HG02759 (cell line): Measurements from ENCODE around the gene PLXNA4.

ENCODE experiments used
- ATAC-seq: cut with Tn5 transposase; IDR thresholded peaks from one replicate; pipeline ENCODE4 v1.9.1; 2021; ENCODE audit warnings: mild to moderate bottlenecking, moderate library complexity; ENCODE audit not compliant: unreplicated experiment

The PLXNA4 gene

DNA sequence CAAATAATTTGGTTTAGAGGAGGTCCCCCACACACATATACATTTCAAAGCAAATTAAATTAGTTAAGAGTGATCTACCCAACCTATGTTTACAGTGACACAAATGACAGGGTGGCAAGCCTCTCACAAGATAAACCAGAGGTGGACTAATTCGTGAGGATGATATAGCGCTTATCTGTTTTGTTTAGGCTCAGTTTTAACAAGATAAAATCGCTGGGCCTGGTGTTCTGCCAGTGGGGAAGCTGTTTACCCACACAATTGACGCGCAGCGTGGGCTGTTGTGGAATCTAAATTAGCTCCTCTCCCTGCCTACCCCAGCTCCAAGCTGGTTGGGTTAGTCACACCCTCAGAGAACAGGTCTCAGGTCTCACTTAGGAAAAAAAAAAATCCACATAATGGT lies 16.7 kb upstream of the PLXNA4 start:
- no peak for ATAC-seq

DNA sequence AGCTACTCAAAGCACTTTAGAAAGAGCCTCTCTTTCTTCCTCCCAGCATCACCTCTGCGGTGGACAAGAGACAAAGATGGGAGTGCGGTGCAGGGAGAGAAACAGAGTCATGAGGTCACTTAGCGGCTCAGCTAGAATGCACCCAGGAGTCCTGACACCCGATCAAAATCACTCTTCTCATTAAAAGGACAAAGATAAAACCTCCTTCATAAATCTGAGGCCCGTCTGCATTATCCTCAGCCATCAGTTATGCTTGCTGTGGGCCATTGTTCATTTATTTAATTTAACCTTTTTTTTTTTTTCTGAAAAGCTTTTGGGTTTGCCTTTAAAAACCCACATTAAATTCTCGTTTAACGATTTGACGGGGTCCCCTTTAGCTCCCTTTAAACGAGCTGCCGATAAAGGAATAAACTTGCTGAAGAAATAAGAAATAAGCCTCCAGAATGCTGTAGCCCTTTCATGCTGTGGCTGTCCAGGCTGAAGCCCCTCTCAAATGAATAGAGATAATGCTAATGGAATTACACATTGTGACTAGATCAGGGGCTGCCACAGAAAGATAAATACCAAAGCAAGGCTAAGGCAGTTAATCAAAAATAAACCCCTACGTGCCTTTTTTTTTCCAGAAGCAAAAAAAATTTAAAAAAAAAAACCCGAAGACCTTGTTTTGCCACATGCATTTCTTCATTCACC lies 16.1 kb upstream of the PLXNA4 start:
- no peak for ATAC-seq

DNA sequence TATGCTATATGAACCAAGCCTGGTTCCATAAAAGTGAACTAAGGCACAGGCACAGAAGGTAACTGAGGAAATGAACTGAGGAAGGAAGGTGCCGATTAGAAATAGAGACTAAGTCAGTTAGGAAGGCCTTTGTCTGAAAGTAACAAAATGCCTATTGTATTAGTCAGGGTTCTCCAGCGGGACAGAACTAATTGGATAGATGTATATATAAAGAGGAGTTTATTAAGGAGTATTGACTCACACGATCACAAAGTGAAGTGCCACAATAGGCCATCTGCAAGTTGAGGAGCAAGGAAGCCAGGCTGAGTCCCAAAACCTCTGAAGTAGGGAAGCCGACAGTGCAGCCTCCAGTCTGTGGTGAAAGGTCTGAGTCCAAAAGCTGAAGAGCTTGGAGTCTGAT lies 13.9 kb upstream of the PLXNA4 start:
- ATAC-seq = no peak

DNA sequence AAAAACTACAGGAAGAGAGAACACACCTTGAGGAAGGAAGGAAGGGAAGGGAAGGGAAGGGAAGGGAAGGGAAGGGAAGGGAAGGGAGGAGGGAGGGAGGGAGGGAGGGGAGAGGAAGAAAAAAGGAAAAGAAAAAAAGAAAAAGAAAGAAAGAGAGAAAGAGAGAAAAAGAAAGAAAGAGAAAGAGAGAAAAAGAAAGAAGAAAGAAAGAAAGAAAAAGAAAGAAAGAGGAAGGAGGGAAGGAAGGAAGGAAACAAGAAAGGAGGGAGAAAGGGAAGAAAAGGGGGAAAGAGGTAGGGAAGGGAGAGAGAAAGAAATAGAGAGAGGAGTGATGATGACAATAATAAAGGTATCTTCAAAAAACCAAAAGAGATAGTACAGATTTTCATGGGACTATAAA lies 12.3 kb upstream of the PLXNA4 start:
- no peak for ATAC-seq

DNA sequence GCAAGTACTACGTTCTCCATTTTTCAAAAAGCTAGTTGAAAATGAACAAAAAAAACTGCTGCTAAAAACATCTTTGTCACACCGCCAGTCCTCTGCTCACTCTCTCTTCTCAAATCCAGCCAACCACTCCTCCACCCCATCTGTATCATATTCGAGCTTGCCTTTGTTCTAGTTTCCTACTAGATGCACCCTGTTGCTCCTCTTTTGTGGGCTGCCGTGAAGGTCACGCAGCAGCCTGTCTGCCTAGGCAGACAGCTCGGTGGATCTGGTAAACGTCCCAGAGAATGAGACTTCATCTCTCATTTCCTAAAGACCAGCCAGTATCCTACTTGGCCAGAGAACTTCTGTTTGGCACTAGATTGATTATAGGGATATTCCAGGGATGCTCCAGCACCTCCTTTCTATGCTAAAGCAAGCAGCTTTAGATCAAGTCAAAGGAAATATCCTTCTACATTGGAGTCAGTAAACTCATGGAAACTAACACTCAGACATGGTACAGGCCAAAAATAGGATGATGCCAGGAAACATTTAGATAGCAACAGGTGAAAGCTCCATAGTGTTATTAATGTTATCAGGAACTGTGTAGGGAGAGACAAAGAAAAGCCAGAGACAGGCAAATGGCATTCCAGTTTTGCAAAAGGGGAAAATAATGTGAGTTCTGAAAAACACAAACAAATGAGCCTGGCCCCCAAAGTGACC lies 8.7 kb upstream of the PLXNA4 start:
- no peak for ATAC-seq

DNA sequence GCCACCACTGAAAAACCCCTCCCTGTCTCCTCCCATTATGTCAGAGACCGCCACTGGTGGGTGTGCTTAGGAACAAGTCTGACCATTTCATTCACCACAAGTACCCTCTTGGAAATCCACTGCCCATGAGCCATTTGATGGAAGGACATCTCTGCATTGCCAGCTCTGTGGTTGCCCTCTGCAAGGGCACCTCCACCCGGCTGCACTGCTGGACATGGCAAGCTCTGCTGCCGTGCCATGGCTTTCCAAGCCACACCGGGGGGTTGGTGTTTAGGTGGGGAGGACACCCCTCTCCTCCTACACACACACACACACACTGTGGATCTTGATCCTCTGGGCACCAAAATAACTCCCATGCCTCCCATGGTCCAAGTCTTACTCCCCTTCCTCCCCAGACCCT lies 5.2 kb upstream of the PLXNA4 start:
- no peak for ATAC-seq

DNA sequence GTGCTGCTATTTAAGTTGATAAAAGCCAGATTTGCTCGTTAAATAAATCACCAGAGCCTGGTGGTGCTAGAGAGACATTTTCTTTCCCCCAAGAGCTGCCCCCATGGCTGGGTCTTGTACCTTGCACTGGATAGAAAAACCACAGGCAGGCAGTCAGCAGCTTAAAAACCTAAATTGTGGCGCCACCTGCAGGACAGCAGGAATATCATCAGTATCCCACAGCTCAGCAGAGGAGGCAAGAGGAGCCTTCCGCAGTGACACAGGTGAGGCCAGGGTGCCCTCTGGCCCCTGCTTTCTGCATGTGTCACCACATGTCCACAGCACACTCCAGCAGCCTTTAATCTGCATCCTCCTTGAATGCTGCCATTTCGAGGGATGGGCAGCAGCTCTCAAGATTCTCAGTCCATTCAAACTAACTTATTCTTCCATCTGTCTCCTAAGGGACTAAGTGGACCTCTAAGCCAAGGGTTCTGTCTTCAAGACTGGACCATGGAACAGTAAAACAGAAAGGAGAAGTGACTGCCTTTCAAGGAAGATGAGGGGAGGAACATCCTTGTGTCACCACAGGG lies 4.5 kb upstream of the PLXNA4 start:
- ATAC-seq = peak; percentile 74

DNA sequence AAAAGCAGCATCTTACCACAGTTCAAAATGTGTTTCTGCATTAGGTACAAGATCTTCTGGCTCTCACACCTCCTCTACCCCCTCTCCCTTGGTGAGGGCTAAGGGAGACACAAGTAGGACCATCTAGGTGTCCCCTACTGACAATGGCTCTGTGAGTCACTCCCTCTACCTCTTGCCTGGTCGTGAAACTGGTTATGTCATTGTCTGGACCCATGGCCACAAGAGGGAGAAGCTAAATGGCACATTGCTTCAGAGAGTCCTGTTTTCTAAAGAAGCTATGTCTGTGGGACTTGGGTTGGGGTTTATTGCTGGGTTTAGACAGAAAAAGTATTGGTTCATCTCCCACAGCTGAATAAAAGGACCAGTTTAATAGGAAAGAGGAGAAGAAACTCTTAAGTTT lies 4.0 kb upstream of the PLXNA4 start:
- ATAC-seq = no peak

DNA sequence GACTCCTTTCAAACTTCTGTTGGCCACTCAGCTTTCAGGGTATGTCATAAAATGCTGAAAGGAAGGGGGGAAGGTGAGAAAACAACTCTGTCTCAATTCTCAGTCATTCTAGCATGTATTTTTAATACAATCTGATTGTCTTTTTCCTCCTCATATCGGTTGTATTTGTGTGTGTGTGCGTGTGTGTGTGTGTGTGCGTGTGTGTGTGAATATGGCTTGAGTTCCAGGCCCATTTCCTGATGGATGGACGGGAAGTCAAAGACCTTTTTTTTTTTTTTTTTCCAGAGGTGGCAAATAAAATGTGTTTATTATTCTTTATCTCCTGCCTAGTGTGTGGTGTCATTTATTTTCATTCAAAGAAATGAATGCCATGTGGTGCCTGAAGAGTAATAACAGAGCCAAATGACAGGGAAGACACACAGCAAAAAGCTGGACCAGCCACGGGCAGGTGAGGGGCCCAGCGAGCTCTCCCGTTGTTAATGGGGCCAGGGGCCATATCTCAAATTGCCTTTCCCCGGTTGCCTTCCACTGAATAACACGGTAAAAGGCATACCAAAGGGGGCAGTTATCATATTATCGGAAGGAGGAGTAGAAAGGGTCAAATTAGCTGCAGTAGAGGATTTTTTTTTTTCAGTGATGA lies 3.1 kb upstream of the PLXNA4 start:
- no peak for ATAC-seq

DNA sequence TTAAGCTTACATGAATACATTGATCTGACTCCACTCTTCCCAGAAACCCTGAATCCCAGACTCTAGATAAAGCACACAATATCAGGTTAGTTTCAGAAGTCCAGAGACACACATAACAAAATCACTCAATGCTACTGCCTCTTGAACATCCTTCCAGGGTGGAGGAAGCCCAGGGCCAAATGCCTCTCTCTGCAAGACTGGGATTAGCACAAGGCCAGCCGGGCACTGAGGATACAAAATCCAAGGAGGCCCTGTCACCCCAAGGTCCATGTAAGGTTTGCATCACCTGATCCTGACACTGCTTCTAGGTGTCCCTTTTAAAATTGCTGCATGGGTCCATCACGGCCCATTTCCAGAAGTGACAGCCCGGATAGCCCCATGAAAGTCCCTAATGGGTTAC lies 2.6 kb upstream of the PLXNA4 start:
- ATAC-seq = no peak

DNA sequence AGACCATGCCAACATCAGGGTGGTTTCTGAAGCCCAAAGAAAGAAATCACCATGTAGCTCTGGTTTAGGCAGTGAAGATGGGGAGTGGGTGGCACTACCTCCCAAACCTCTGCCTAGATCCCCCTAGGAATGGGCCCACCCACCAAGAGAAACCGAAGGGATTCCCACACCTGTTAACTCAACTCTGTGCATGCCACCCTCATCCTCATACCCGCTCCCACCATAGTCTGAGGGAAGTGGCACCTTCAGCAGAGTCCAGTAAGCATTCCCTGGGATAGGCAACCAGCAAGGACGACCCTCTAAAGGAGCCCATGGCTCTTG lies 1.7 kb upstream of the PLXNA4 start:
- ATAC-seq = no peak

DNA sequence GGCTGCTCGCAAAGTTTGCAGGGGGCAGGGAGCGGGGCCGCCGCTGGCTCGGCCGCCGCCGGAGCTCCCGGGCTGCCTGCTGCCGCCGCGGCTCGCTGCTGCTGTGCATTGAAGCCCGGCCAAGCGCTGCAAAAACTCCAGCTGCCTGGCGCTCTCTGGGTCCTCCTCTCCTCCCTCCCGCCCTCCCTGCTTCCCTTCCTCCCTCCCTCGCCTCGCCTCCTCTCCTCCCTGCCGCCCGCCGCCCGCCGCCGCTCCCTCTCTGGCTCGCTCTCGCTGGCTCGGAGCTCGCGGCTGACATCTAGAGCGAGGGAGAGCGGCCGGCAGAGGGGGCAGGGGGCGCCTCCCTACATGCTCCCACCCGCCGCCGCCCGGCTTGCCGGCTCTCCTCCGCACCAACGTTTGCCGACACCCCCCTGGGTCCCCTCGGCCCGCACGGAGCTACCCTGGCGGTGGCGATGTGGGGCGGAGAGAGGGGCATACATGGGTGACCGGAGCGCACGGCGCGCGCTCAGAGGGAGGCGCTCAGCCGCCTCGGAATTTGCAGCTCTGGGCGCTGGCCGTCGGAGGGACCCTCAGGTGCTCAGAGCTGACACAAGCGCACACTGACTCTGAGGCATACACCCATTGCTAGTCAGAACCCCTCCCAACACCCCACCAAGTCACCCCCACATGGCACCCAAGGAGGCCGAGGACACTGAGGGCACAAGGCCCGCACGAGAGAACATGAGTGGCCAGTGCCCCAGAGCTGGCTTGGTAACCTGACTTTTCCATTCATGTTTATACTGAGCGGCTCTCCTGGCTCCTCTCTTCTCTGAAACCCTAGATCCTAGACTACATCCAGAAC lies 1.2 kb upstream of the PLXNA4 start:
- ATAC-seq = no peak

DNA sequence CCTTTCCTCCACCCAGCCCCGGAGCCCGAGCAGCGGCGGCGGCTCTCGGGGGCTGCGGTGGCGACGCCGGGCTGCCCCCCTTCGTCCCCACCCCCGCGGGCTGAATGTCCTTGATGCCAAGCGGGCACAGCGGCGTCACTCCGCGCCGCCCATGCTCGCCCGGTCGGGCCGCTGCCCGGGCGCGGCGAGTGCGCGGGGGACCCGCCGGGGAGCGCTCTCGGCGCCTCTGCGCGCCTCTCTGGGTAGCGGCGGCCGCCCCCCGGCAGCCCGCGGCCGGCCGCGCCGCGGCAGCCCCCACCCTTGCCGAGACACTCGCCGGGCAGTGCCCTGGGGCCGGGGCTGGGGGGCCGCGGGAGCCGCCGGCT lies 433 bp upstream of the PLXNA4 start:
- no peak for ATAC-seq

DNA sequence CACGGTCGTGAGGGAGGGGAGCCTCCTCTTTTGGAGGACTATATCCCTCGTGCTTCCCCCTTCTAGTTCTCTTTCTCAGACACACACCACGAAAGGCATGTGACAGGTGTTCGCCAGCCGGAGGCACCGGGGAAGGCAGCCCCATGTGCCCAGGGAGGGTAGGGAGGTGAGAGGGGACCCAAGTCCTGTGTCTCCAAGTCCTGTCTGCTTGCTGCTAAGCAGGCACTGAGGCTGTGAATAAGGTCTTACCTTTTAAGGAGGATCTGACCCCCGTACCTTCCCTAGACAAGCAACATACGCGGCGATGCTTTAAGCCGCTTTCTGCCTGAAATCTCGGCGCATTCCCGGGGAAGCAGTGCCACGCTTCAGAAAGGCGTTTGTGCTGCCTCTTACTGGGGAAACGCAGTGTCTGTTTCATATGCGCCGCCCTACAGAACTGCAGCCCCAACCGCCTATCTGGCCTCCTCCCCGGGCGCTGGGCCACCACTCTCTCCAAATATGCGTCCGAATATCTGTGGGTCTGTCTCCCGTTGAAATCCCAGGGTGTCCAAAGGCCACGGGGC lies 770 bp downstream of the PLXNA4 start:
- ATAC-seq = no peak

DNA sequence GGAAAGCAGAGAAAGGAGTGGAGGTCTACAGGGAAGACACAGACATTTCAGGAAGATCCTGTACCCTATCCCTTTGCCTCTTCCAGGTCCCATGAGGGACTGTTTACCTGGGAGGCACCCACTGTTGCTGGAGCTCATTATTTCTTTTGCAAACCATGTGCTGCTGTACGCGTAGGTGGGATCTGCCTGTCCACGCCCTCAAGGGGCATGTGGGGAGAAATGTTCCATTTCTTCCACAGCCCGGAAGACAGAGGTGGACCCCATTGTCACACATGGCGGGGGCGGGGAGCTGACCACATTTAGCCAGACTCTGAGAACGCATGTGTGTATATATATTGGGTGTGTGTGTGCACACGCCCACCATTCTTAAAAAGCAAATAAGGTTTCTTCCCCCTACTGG lies 2.0 kb downstream of the PLXNA4 start:
- no peak for ATAC-seq

DNA sequence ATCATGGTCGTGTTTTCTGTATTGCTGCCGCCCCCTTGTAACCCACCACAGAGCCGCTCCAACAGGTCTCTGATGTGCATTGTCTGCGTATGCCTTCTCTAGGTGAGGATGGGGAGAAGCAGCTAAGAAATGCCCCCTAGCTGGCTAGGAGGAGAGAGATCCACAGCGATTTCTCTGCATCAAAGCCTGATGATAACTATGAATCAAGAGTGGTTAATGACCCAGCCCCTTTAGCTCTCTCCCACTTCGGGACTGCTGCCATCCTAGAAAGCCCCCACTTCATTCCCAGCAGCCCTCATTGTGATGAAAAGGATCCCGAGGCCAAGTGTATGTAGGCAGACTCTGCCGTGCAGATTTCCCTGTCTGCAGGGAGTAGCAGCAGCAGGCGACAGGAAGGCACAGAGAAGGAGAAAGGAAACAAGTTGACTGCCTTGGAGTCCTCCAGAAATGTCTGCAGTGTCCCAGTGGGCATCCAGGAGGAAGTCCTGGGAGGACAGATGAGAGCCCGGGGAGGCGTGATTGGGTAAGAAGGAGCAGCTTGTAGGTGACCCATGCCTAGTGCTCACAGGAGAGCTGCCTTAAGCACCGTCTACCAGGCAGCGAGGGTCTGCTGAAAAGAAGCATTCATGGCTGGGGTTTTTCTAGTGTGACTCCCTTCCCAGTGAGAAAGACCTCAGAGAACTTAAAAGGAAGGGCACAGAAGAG lies 2.9 kb downstream of the PLXNA4 start:
- ATAC-seq = no peak

DNA sequence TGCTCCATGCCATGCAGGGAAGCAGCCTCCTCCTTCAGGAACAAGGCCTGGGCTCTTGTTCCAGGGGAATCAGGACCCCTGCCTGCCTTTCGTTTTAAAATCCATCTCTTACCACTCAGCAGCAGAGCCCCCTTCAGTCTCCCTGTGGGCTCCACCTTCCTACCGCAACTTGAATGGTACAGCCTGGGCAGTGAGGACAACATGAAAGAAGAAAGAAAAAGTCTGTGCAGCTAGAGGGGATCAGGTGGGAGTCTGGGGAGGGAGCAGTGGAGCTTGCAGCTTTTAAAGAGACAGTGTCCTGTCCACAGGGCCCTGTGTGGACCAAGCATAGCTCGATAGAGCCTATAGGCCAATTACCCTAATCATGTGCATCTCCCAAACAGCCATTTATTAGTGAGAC lies 3.7 kb downstream of the PLXNA4 start:
- no peak for ATAC-seq

DNA sequence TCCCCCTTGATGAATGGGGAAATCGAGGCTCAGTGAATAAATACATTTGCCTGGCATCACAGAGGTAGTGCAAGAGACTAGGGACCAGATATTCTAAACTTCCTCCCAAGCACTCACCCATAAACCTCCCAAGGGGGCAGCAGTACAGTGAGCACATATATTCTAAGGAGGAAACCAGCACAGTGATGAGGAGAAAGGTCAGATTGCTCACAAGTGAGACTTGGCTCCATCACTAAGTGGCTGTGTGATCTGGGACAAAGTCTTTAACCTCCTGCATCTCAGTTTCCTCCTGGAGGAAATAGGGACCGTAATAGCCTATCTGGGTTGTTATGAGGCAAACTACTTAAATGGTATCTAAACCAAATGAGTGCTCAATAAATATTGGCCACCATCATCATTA lies 4.3 kb downstream of the PLXNA4 start:
- ATAC-seq = no peak

DNA sequence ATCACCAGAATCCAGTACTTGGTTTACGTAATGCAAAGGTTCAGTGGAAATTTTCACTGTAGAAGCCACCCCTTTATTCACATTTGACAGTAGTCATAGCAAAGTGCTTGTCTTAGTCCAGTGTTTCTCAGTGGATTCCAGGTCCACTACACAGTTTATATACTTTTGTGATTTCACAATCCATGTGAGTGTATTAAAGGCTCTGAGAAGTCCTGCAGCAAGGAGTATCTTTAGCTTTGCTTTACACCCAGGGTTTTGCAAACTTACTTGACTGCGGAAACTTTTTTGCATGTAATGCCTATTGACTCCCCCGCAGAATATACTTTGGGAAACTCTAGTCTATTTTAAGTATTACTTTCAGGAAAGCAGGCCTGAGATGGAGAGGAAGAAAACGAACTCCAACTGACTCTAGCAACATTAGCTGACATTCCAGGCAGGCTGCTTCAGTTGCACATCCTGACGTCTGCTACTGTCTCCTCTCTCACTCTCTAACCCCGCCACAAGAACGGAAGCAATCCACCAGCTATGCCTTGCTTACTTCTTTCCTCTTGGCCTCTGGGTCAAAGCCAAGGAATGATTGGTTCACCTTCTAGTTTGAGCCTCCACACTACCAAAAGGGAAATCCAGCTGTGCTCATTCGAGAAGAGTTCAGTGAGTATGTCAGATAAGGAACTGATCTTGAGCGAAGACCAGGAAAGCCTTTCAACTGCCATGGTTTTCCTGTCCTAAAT lies 6.2 kb downstream of the PLXNA4 start:
- no peak for ATAC-seq

DNA sequence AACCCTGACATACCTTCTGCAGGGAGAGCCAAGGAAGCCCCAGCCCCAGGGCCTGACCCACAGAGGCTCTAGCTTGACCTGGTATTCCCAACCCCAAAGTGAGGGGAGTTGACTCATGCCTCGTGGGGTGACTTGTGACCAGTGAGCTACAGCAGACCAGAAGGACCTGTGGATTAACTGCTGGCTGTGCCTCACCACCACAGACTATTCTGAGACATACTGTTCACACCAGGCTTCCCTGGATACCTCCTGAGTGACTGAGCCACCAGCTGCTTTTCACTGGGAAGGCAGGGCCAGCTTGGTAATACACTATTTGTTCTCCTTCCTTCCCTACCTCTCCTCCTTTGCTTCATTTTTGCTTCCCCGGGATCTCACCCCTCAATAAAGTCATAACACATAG lies 7.3 kb downstream of the PLXNA4 start:
- no peak for ATAC-seq
